Vagina (tissue), 2 donors: ENCODE measurements around the gene SERINC4. TPM values are rescaled to one million over a fixed set of nuclear protein-coding genes. Genes with fewer than 3 reads are reported as not detected.

Source experiments
- DNase-seq, 2 donors: peaks; one replicate each; pipeline ENCODE4 v3.0.0-alpha.2; 2017; ENCODE audit errors: extremely low spot score in 2 of 2
- H3K27ac ChIP-seq: fragments of 200-600 bp; sonication (generic); one replicate; pipeline ENCODE4 v1.5.1; 2019
- H3K27me3 ChIP-seq: fragments of 200-600 bp; sonication (generic); one replicate; pipeline ENCODE4 v1.5.1; 2019
- H3K36me3 ChIP-seq, 2 donors: fragments of 200-600 bp; sonication (generic); one replicate each; pipeline ENCODE4 v1.5.1; 2017 to 2019
- H3K4me1 ChIP-seq: fragments of 200-600 bp; sonication (generic); one replicate; pipeline ENCODE4 v1.5.1; 2019
- H3K4me3 ChIP-seq, 2 donors: fragments of 200-600 bp; sonication (generic); 1 replicate in 1 of 2; 2 replicates in 1 of 2; pipeline ENCODE4 v1.5.1; 2016 to 2019
- H3K9me3 ChIP-seq: fragments of 200-600 bp; sonication (generic); one replicate; pipeline ENCODE4 v1.5.1; 2019
- CTCF ChIP-seq, 3 experiments: fragments of 450-650 bp in 2 of 3; fragments of 200-600 bp in 1 of 3; sonication (generic) in 1 of 3; IDR thresholded peaks; one replicate each; pipeline ENCODE4 v1.5.1; 2017 to 2019; ENCODE audit warnings: antibody characterized with exemption in 3 of 3, mild to moderate bottlenecking in 2 of 3, moderate library complexity in 2 of 3
- POLR2A ChIP-seq, 2 donors: fragments of 450-650 bp; IDR thresholded peaks; one replicate each; pipeline ENCODE4 v1.6.1; 2017; ENCODE audit warnings: antibody characterized with exemption in 2 of 2, mild to moderate bottlenecking in 2 of 2, moderate library complexity in 2 of 2
- POLR2AphosphoS5 ChIP-seq, 2 donors: sonication (generic); formaldehyde crosslinking; IDR thresholded peaks; one replicate each; pipeline ENCODE4 v1.9.0; 2017; ENCODE audit warnings: antibody characterized with exemption in 2 of 2, mild to moderate bottlenecking in 2 of 2, low read depth in 1 of 2; ENCODE audit not compliant: insufficient read depth in 1 of 2
- intact Hi-C: fragments of 100-400 bp; cut with DNase I; formaldehyde crosslinking; loops from one replicate; pipeline ENCODE4 v1.15.1; 2023
- total RNA-seq: library from RNA; depleted of rRNA; stranded (reverse); fragments of >200 nt; gene quantifications from one replicate; pipeline ENCODE4 v1.2.3, GENCODE V29; 2016

Gene SERINC4
- total RNA-seq, 1 donor from 2014 or later = not detected

- DNase-seq = no peak
These were observed 27.4 kb downstream of the SERINC4 start for GRCh38 chr15:43772624-43773023.

GRCh38 chr15:43771816-43772215 lies 28.2 kb downstream of the SERINC4 start:
- intact Hi-C loops = no loop called here
- TF ChIP-seq POLR2A (IDR thresholded peaks at IDR 0.05) (no peak), CTCF (IDR thresholded peaks at IDR 0.05) (no peak), POLR2AphosphoS5 (IDR thresholded peaks at IDR 0.05; ENCODE audit: insufficient read depth in 1 of 2, low read depth in 1 of 2) (peak in 1 of 2 donors; percentile 60)
- Histone ChIP-seq H3K36me3 (peaks cover 4 to 65% of the 10 kb centered on the region in 2 donors), H3K4me1 (peaks cover 14% of the 10 kb centered on the region), H3K27ac (peak overlapping the region; percentile 39), H3K27me3 (no peaks in the 10 kb centered on the region), H3K9me3 (no peaks in the 10 kb centered on the region), H3K4me3 (no peak overlapping the region)
- no peak for DNase-seq

More at GRCh38 chr15:43772624-43773023, 27.4 kb downstream of the SERINC4 start:
- peaks cover 0 to 56% of the 10 kb centered on the region in 2 donors for H3K36me3 ChIP-seq
- H3K4me3 ChIP-seq = no peak overlapping the region
- intact Hi-C loops = no loop called here
- H3K4me1 ChIP-seq = peaks cover 17% of the 10 kb centered on the region
- no peaks in the 10 kb centered on the region for H3K27me3 ChIP-seq
- no peaks in the 10 kb centered on the region for H3K9me3 ChIP-seq
- no peak for TF ChIP-seq CTCF (IDR thresholded peaks at IDR 0.05)
- no peak for TF ChIP-seq POLR2AphosphoS5 (IDR thresholded peaks at IDR 0.05; ENCODE audit: insufficient read depth in 1 of 2, low read depth in 1 of 2)
- TF ChIP-seq POLR2A (IDR thresholded peaks at IDR 0.05) = no peak
- no peak overlapping the region for H3K27ac ChIP-seq

- no peaks in the 10 kb centered on the region for H3K4me1 ChIP-seq
- H3K27me3 ChIP-seq = no peaks in the 10 kb centered on the region
- TF ChIP-seq POLR2AphosphoS5 (IDR thresholded peaks at IDR 0.05; ENCODE audit: insufficient read depth in 1 of 2, low read depth in 1 of 2) = no peak
- peak in 2 of 3 experiments; percentile 42 to 47 for TF ChIP-seq CTCF (IDR thresholded peaks at IDR 0.05)
These were observed 30.3 kb downstream of the SERINC4 start for GRCh38 chr15:43769584-43770228.

GRCh38 chr15:43763819-43764446 lies 36.1 kb downstream of the SERINC4 start:
- peaks cover 4 to 94% of the 10 kb centered on the region in 2 donors for H3K36me3 ChIP-seq

More at GRCh38 chr15:43769584-43770228, 30.3 kb downstream of the SERINC4 start:
- intact Hi-C loops = no loop called here
- H3K36me3 ChIP-seq = peaks cover 4 to 86% of the 10 kb centered on the region in 2 donors
- no peak overlapping the region for H3K4me3 ChIP-seq
- H3K9me3 ChIP-seq = no peaks in the 10 kb centered on the region
- DNase-seq = no peak
- H3K27ac ChIP-seq = peak overlapping the region; percentile 25

More at GRCh38 chr15:43763819-43764446, 36.1 kb downstream of the SERINC4 start:
- no peak for DNase-seq
- intact Hi-C loops = no loop called here
- Histone ChIP-seq H3K27me3 (no peaks in the 10 kb centered on the region), H3K4me3 (no peak overlapping the region), H3K9me3 (no peaks in the 10 kb centered on the region), H3K27ac (no peak overlapping the region), H3K4me1 (peaks cover 12% of the 10 kb centered on the region)
- TF ChIP-seq CTCF (IDR thresholded peaks at IDR 0.05) (no peak), POLR2A (IDR thresholded peaks at IDR 0.05) (no peak), POLR2AphosphoS5 (IDR thresholded peaks at IDR 0.05; ENCODE audit: insufficient read depth in 1 of 2, low read depth in 1 of 2) (no peak)
